ENCODE results near the gene PCCA.
"Not testable (repeated sequence)": the region's sequence is repeated elsewhere in the genome, so short reads cannot be mapped to it uniquely, and the experiment has no call there.

Gene PCCA

GRCh38 chr13:100341327-100341726, 252.4 kb downstream of the PCCA start:
- no peak for DNase-seq (ENCODE audit: extremely low read depth in 1 of 2, low read depth in 1 of 2)

GRCh38 chr13:100344544-100344943, 255.7 kb downstream of the PCCA start:
- DNase-seq (ENCODE audit: extremely low read depth in 1 of 2, low read depth in 1 of 2): no peak

GRCh38 chr13:100347968-100348367, 259.1 kb downstream of the PCCA start:
- no peak for DNase-seq (ENCODE audit: extremely low read depth in 1 of 2, low read depth in 1 of 2)

- no peak for DNase-seq (ENCODE audit: extremely low read depth in 1 of 2, low read depth in 1 of 2)
Measured at GRCh38 chr13:100349594-100349993, 260.7 kb downstream of the PCCA start.

GRCh38 chr13:100350601-100351000, 261.7 kb downstream of the PCCA start:
- no peak for DNase-seq (ENCODE audit: extremely low read depth in 1 of 2, low read depth in 1 of 2)

- DNase-seq (ENCODE audit: extremely low read depth in 1 of 2, low read depth in 1 of 2): no peak
Measured at GRCh38 chr13:100356426-100356825, 267.5 kb downstream of the PCCA start.

- DNase-seq (ENCODE audit: extremely low read depth in 1 of 2, low read depth in 1 of 2): no peak
Measured at GRCh38 chr13:100356889-100357288, 268.0 kb downstream of the PCCA start.

- no peak for DNase-seq (ENCODE audit: extremely low read depth in 1 of 2, low read depth in 1 of 2)
Measured at GRCh38 chr13:100357764-100358163, 268.9 kb downstream of the PCCA start.

GRCh38 chr13:100361504-100361903, 272.6 kb downstream of the PCCA start:
- no peak for DNase-seq (ENCODE audit: extremely low read depth in 1 of 2, low read depth in 1 of 2)

GRCh38 chr13:100362371-100362770, 273.5 kb downstream of the PCCA start:
- no peak for DNase-seq (ENCODE audit: extremely low read depth in 1 of 2, low read depth in 1 of 2)

- DNase-seq (ENCODE audit: extremely low read depth in 1 of 2, low read depth in 1 of 2): no peak
Measured at GRCh38 chr13:100362781-100363180, 273.9 kb downstream of the PCCA start.

GRCh38 chr13:100363285-100363711, 274.4 kb downstream of the PCCA start:
- no peak for DNase-seq (ENCODE audit: extremely low read depth in 1 of 2, low read depth in 1 of 2)

- no peak for DNase-seq (ENCODE audit: extremely low read depth in 1 of 2, low read depth in 1 of 2)
Measured at GRCh38 chr13:100363874-100364273, 275.0 kb downstream of the PCCA start.

- no peak for DNase-seq (ENCODE audit: extremely low read depth in 1 of 2, low read depth in 1 of 2)
Measured at GRCh38 chr13:100364591-100364990, 275.7 kb downstream of the PCCA start.

- no peak for DNase-seq (ENCODE audit: extremely low read depth in 1 of 2, low read depth in 1 of 2)
Measured at GRCh38 chr13:100365680-100366079, 276.8 kb downstream of the PCCA start.

- no peak for DNase-seq (ENCODE audit: extremely low read depth in 1 of 2, low read depth in 1 of 2)
Measured at GRCh38 chr13:100378533-100378932, 289.6 kb downstream of the PCCA start.

GRCh38 chr13:100381595-100382224, 292.8 kb downstream of the PCCA start:
- no peak for DNase-seq (ENCODE audit: extremely low read depth in 1 of 2, low read depth in 1 of 2)

GRCh38 chr13:100382785-100383184, 293.9 kb downstream of the PCCA start:
- no peak for DNase-seq (ENCODE audit: extremely low read depth in 1 of 2, low read depth in 1 of 2)

GRCh38 chr13:100387416-100387815, 298.5 kb downstream of the PCCA start:
- no peak for DNase-seq (ENCODE audit: extremely low read depth in 1 of 2, low read depth in 1 of 2)

- not testable (repeated sequence) for DNase-seq (ENCODE audit: extremely low read depth in 1 of 2, low read depth in 1 of 2)
Measured at GRCh38 chr13:100388150-100388549, 299.3 kb downstream of the PCCA start.

- DNase-seq (ENCODE audit: extremely low read depth in 1 of 2, low read depth in 1 of 2): no peak
Measured at GRCh38 chr13:100388923-100389322, 300.0 kb downstream of the PCCA start.

- no peak for DNase-seq (ENCODE audit: extremely low read depth in 1 of 2, low read depth in 1 of 2)
Measured at GRCh38 chr13:100389617-100390016, 300.7 kb downstream of the PCCA start.
